Limb (tissue), 2 donors: Measurements from ENCODE around the gene UNC119B.

Source experiments
- DNase-seq, 2 donors: peaks; one replicate each; pipeline ENCODE4 v3.0.0-alpha.2; 2016; ENCODE audit errors: extremely low spot score in 2 of 2

Gene UNC119B

GRCh38 chr12:120687578-120688289 lies 22.5 kb upstream of the UNC119B start:
- DNase-seq, result no peak

- no peak for DNase-seq
Observed at GRCh38 chr12:120688527-120689071, 21.7 kb upstream of the UNC119B start.

DNA sequence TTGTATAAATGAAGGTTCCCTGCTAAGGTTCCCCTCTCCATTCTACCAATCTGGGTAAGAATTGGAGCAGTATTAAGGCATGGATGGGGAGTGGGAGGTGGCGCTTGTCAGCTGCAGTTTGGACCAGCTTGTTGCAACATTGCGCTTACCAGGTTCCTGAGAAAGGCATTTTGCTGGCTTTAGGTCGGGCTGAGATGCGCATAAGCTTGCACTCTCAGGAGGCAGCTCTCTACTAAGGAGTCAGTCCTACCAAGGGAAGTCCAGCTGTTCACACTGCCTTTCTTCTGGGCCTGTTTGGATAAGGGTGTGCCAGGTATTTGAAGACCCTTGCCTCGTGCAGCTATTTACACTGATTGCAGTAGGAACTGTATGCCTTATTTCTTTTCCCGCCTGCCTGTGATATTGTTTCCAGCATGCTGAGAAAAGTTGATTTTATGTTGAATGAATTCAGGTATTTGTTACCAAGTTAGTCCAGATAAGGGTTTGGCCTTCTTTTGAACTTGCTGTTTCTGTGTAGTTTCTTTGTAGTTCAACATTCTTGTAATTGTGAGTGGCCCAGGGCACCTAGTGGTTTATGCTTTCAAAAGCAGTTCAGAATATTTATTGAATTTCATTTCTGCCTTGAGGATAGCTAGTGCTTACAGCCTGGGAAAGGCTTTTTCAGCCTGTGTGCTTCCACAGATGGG lies 20.7 kb upstream of the UNC119B start:
- no peak for DNase-seq

GRCh38 chr12:120690083-120690450 lies 20.2 kb upstream of the UNC119B start:
- no peak for DNase-seq

- DNase-seq, result no peak
Observed at GRCh38 chr12:120690978-120691377, 19.3 kb upstream of the UNC119B start.

DNA sequence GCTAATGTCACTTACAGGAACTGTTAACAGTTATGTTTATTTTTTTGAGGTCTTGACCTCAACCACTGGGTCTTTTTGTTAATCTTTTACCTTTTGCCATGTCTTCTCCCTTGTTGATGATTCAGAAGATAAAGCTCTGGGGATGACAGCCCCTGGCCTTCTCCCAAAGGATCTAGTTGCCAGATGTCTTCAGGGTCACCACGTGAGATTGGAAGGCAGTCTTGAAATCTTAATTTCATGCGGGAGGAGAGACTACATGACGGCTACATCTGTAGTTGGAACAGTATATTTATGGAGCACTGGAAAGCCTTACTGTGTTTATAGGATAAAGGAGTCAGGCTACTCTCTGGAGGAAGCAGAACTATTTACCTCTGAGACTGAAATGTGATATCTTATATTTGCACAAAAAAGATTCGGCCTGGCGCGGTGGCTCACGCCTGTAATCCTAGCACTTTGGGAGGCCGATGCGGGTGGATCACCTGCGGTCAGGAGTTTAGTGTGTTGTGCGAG lies 17.7 kb upstream of the UNC119B start:
- DNase-seq, result no peak

- DNase-seq, result no peak
Observed at GRCh38 chr12:120693848-120694247, 16.4 kb upstream of the UNC119B start.

- DNase-seq, result no peak
Observed at GRCh38 chr12:120696626-120697025, 13.6 kb upstream of the UNC119B start.

DNA sequence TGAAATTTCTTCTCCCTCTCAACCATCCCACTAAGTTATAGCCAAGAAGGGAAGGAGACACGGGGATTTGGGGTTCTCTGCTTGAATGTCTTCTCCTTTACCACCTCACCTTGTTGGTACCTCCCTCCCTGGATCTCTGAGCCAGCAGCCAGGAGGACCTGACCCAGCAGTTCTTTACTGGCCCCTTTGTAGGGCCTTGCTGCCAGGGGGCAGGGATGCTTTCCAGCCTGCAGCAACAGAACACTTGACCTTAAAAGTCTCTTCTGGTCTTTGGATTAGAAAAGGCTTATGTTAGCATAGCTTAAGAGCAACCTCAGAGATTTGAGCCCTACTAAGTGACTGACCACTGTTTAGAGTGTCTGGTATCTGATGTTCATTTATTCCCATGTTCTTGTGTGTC lies 12.9 kb upstream of the UNC119B start:
- no peak for DNase-seq

DNA sequence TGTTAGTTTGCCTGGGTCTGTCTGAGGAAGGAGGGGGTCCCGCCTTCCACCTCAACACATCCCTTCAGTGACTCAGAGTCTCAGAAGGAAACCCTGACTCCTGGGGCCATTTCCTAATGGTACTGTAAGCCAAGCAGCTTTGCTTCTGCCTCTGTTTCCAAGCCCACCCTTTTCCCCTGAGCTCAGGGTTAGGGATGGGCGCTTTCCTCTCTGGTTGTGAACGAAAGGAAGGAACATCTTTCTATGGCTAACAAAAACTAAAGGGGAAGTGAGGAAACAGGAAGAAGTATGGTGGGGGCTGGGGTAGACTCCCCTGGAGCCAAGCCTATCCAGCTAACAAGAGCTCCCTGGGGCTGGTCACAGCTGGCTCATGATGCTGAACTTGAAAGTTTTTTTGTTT lies 11.6 kb upstream of the UNC119B start:
- DNase-seq, result no peak

- DNase-seq, result no peak
Observed at GRCh38 chr12:120699553-120699952, 10.7 kb upstream of the UNC119B start.

DNA sequence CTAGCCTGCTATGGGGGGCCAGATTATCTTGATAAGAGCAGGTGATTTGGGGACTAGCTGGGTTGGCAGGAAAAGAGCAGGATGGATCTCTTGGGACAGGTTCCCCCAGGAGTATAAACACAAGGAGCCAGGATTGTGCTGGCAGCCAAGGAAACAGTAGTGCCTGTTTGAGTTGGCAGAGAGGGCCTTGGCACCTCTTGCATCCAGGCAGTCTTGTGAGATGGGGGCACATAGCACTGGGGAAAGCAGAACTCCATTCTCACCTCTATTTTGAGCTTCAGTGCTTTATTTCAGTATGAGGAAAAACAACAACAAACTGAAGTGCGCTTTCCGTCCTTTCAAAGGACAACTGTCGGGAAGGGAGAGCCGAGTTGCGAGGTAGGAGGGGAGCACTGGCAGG lies 9.4 kb upstream of the UNC119B start:
- DNase-seq, result no peak

DNA sequence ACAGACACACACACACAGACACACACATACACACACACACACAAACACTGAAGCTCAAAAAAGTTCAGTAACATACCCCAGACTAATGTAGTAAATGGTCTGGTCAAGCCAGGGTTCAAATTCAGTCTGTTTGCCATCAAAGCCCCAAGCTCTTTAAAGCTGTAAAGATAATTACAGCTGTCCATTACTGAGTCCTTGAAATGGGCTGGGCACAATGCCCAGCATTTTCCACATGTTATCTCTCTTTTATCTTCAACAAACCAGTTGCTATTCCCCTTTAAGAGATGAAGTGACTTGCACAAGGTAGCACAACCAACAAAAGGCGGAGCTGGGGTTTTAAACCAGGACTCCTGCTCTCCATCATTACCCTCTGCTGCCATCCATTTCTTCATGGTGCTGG lies 7.6 kb upstream of the UNC119B start:
- DNase-seq, result no peak

GRCh38 chr12:120703311-120703942 lies 6.8 kb upstream of the UNC119B start:
- no peak for DNase-seq

- no peak for DNase-seq
Observed at GRCh38 chr12:120705618-120706017, 4.6 kb upstream of the UNC119B start.

- DNase-seq, result no peak
Observed at GRCh38 chr12:120706029-120706428, 4.2 kb upstream of the UNC119B start.

- no peak for DNase-seq
Observed at GRCh38 chr12:120708651-120709050, 1.6 kb upstream of the UNC119B start.

- peak in 1 of 2 donors; percentile 50 for DNase-seq
Observed at GRCh38 chr12:120710805-120711296, 593 bp downstream of the UNC119B start.

DNA sequence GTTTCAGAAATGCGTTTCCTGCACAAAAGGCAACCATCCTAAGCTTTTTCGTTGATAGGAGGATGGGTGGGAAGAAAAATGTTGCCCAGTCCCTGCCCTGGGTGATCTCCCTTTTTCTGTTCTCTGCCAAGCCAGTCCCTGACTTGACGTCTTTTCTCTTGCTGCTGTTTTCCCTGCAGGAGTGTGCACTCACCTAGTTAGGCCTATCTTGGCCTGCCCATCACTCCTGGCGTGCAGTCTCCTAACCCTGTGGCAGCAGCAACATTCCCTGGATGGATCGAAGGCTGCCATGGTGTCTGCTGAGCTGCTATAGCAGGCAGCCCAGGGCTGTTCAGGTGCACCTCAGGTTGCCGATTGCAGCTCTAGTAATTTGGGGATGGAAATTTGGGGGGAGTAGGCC lies 1.2 kb downstream of the UNC119B start:
- no peak for DNase-seq

- no peak for DNase-seq
Observed at GRCh38 chr12:120712610-120713009, 2.4 kb downstream of the UNC119B start.

DNA sequence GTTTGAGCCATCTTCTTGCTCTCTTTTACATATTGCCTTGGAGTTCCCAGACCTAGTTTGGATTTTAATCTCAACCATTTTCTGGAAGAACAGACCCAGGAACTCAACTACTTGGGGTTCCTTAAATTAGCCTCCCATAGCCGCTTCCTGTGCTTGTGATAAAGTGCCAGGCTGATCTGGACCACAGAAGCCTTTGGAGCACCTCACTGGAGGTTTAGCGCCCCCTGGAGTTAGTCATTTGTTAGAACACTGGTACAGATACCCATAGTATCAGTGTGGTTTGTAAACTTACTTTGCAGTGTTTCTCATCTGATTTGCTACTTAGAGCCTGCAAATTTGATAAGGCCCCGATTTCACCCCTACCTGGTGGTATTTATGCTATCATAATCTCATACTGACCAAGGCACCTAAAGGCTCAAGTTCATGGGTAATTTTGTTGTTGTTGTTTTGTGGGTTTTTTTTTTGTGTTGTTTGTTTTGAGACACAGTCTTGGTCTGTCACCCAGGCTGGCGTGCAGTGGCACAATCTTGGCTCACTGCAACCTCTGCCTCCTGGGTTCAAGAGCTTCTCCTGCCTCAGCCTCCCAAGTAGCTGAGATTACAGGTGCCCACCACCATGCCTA lies 3.7 kb downstream of the UNC119B start:
- peak; percentile 70 to 88 for DNase-seq

- DNase-seq, result no peak
Observed at GRCh38 chr12:120718055-120718454, 7.8 kb downstream of the UNC119B start.
